GM19395 (cell line): ENCODE data around the gene HES2.
"Not testable (repeated sequence)": the region's sequence is repeated elsewhere in the genome, so short reads cannot be mapped to it uniquely, and the experiment has no call there.

Experiments
- ATAC-seq: cut with Tn5 transposase; IDR thresholded peaks from one replicate; pipeline ENCODE4 v1.9.1; 2021; ENCODE audit warnings: mild to moderate bottlenecking, moderate library complexity; ENCODE audit not compliant: unreplicated experiment

Gene HES2

DNA sequence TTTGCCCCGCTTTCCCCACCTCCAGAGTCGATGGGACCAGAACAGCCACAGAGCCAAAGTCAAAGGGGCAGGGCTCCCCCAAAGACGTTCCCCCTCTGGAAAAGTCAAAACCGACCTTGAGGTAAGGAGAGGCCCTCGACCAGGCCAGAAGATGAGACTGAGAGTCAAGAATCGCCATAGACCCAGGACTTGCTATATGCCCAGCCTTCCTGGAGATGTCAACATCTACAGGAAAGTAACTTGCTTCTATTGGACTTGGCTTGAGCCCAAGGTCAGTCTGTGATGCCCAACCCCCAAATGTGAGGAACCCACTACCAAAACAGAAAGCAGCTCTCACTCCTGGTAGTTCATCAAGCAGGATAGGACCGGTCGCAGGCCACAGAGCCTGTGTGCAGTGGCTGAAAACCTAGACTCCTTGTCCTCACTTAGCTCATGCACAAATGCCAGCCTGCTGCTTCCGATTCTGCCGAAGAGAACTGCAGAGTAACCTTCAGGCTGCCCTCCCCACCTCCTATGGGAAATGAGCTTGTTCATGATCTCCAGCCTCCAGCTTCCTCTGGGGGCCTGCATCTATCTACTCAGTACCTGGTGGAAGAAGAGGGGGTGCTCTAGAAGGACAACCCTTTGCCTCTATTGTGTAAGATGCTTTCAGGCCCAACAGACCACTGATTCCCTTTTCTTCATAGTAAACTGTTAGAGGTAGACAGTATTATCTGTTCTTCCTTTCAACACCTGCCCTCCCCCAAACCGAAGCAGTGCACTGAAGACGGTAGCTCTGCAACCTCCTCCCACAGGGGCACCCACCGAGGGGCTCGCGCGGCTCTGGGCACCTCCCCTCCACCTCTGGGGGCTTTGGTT, 27.5 kb downstream of the HES2 start:
- ATAC-seq: peak; percentile 2

DNA sequence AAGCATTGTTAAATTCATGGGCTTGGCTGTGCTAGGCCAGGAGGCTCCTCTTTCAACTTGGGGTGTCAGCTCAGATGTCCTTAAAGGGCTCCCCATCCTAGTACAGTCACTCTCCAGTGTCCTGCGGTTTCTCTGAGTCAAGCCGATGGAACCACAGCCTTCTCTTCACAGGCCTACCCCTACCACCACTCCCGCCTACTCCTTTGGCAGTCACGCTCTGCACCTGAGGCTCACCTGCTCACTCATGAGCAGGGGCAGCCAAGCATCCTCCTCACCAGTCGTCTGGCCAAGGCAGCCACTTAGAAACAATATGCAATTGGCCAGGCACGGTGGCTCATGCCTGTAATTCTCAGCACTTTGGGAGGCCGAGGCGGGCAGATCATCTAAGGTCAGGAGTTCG, 29.7 kb downstream of the HES2 start:
- no peak for ATAC-seq

DNA sequence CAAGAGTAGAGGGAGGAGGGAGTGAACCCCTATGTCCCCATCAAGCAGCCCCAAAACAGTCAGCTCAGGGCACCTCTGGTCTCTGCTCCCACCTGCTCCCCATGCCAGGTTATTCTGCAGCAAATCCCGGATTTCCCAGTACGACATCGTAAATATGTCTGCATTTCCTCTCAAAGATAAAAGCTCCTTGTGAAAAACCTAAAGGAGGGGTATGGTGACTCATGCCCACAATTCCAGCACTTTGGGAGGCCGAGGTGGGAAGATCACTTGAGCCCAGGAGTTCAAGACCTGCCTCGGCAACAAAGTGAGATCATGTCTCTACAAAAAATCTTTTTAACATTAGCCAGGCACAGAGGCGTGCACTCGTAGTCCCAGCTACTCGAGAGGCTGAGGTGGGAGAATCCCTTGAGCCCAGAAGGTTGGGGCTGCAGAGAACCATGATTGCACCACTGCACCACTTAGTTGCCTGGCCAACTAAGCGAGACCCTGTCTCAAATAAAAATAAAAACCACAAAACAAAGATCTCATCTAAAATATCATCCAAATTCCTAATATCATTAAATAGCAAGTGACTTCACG, 33.3 kb downstream of the HES2 start:
- ATAC-seq: no peak

DNA sequence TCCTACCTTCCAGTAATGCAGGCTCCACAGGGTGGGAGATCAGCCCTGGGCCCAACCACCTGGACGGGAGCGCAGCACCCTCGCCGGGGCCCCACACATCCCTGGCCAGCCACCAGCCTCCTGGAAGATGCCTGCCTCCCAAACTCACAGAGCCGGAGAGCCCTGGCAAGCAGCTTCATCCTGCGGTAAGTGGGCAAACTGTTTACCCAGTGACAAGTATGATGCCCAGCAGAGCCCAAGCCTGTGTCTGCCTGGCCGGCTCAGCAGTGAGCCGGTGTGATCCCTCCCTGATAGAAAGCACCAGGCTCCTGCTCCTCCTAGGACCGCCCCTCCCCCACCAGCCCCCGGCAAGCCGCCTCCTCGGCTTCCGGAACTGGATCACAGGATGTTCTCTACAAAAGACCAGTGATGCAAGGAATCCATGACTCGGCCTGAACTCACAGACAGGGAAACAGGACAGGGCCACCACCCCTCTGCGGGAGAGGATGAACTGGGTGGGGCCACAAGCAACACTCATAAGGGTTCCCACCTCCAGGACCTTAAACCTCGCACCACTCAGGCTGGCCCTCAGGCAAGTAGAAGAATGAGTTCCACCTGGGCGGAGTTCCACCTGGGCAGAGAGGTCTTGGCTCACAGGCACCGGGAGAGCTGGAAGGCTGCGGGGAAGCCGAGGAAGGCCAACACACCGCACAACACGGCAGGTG, 34.1 kb downstream of the HES2 start:
- ATAC-seq: no peak

DNA sequence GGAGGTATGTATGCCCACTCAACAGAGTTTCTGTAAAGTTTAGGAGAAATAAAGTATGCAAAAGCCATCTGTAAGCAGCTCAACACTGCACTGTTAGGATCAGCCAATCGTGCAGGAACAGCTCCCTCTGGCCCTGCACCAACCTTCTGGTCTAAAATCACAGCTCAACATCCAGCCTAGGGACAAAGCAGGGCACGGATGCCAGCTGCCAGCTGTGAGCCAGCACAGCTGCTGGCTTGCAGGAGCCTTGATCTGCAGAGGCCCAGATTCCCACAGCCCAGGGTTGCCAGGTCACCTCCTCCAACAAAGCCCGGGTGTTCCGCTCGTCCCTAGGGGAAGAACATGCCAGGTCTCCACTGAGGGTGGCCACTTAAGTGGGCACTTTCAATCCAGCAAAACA, 34.8 kb downstream of the HES2 start:
- no peak for ATAC-seq

DNA sequence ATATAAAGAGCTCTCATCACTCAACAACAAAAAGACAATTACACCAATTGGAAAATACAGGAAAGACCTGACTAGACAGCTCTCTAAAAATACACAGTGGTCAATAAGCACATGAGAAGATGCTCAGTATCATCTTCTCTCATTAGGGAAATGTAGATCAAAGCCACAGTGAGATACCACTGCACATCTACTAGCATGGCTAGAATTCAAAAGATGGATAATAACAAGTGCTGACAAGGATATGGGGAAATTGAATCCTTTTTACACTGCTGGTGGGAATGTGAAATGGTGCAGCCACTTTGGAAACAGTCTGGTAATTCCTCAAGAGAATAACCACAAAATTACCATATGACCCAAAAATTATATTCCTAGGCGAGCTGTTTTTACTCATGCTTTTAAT, 35.6 kb downstream of the HES2 start:
- ATAC-seq: no peak

DNA sequence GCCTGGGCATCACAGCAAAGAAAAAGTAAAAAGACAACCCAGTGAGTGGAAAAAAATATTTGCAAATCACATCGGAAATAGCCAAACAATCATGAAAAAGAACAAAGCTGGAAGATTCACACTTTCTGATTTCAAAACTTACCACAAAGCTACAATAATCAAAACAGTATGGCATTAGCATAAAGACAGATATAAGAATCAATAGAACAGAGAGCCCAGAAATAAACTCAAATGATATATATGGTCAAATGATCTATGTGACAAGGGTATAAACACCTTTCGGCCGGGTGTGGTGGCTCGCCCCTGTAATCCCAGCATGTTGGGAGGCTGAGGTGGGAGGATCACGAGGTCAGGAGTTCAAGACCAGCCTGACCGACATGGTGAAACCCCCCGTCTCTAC, 39.7 kb downstream of the HES2 start:
- no peak for ATAC-seq

DNA sequence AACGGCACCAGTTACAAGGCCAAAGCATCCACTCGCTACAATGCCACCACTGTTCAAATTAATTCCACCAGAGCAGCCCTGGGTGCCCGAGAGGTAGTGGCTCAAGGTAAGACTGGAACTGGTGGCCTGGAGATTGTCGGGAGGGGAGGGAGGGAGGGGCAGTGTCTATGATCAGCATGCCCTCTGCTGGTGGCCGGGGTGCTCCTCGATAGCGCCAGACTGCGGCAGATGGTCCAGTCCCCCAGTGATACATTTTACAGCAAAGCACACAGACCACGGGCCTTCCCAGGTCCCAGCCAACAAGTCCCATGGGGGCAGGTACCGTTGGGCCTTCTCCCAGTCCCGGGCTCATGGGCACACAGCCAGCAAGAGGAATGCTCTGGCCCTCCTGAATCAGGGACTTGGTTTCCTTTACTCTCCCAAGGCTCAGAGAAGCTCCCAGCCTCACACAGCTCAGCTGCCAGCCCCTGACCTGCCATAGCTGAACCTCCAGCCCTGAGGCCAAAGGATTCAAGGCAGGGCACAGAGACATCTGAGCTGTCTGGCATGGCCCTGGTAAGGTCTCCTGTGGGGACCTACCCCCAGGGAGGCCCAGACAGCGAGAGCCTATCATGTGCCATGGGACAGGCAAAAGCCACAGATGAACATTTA, 41.5 kb downstream of the HES2 start:
- ATAC-seq: no peak

DNA sequence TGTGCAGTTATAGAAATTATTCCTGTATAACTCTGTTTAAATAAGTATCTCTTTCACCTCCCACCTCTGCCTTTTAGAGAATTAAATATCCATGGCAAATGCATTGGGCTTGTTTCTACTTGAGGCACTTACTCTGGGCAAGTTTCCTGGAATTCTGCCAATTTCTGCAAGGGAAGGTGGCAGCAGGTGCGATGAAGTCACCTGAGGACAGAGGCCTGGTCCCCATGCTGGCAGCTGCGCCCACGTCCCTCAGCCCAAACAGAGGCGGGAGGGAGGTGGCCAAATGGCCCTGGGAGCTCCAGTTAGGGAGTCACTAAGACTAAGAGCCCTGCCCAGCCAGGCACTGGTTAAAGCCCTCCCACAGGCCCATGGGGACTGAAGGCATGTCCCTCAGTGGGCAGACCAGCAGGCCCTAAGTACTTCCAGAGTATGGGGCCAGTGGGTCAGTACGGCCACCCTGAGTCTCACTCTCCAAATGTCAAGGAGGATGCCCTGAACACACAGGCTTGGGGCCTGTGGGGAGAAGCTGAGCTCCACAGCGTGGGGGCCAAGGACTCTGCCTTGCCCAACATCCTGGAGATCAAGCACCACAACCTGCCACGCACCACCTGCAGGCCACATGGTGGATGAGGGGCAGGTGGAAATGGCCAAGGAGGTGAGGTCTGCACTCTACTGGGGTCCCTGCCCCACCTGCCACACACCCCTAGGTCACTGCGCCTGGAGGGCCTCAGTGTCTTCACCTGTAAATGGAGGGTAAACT, 45.6 kb downstream of the HES2 start:
- ATAC-seq: no peak

DNA sequence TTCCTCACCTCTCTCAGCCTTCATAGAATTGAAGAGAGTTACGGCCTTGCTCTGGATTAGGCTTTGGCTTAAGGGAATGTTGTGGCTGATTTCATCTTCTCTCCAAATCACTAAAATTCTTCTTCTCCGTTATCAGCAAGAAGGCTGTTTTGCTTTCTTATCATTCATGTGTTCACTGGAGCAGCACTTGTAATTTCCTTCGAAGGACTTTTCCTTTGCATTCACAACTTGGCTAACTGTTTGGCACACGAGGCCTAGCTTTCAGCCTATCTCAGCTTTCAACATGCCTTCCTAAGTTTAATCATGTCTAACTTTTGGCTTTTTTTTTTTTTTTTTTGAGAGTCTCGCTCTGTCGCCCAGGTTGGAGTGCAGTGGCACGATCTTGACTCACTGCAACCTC, 47.5 kb downstream of the HES2 start:
- ATAC-seq: not testable (repeated sequence)

DNA sequence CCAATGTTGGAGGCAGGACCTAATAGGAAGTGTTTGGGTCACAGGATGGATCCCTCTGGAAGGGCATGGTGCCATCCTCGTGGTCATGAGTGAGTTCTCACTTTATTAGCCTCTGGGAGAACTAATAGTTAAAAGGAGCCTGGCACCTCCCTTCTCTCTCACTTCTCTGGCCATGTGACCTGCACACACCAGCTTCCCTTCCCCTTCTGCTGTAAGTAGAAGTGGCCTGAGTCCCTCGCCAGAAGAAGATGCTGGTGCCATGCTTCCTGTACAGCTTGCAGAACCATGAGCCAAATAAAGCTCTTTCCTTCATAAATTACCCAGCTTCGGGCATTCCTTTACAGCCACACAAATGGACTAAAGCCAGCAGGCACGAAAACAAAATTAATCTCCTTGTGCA, 49.7 kb downstream of the HES2 start:
- no peak for ATAC-seq

DNA sequence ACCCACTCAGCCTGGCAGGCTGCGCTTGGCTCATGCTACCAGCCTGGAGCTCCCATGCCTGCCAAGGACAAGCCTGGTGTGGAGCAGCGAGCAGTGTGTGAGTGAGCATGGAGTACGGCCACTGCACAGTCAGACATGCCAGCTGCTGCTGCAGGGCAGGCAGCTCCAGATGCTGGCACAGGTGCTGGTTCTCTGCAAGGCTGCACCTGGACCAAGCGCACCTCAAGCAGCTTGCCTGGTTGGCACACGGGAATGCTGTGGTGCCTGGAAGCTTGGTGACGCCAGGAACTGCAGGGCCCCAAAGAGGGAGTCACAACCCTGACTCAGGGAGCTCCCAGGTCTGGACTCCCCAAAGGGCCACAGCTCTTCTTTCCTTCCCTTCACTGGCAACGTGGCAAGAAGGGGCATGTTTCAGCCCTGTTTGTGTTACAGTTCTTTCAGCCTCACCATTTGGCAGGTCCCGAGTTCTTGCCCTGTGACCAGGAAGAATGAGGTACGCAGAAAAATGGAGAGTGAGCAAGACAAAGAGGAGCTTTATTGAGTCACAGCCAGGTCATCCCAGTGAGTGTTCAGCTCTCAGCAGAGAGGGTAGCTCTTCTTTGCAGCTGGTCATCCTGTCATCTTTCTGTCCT, 52.2 kb downstream of the HES2 start:
- ATAC-seq: no peak

DNA sequence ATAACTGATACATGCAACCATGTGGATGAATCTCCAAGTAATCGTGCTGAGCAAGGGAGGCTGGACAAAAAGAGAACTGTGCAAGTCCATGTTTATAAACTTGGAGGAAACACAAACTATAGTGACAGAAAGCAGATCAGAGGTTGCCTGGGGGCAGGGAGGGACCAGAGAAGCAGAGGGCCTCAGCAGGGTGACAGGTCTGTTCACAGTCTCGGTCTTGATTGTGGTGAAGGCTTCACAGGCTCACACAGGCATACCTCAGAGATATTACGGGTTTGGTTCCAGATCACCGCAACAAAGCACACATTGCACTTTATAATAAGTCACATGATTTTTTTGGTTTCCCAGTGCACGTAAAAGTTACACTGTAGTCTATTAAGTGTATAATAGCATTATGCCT, 54.7 kb downstream of the HES2 start:
- ATAC-seq: no peak

DNA sequence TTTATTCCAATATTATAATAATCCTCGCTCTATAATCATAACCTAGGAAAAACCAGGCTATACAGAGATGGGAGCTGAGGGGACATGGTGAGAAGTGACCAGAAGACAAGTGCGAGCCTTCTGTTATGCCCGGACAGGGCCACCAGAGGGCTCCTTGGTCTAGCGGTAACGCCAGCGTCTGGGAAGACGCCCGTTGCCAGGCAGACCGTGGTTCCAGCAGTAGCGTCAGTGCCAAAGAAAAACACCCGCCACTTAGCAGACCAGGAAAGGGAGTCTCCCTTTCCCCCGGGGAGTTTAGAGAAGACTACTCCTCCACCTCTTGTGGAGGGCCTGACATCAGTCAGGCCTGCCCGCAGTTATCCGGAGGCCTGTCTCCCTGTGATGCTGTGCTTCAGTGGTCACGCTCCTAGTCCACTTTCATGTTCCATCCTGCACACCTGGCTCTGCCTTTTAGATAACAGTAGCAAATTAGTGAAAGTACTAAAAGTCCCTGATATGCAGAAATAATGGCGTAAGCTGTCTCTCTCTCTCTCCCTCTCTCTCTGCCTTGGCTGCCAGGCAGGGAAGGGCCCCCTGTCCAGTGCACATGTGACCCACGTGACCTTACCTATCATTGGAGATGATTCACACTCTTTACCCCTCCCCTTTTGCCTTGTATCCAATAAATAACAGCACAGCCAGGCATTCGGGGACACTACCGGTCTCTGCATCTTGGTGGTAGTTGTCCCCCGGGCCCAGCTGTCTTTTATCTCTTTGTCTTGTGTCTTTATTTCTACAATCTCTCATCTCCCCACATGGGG, 56.4 kb downstream of the HES2 start:
- ATAC-seq: not testable (repeated sequence)
